IPS-18a (cell line): ENCODE data around the gene AMER2.
"Not testable (repeated sequence)": the region's sequence is repeated elsewhere in the genome, so short reads cannot be mapped to it uniquely, and the experiment has no call there.

Experiments used
- H3K27ac ChIP-seq: one replicate; pipeline ENCODE4 v1.5.1; 2013; ENCODE audit warnings: low read length
- H3K27me3 ChIP-seq: one replicate; pipeline ENCODE4 v1.6.1; 2013; ENCODE audit warnings: mild to moderate bottlenecking, low read length; ENCODE audit not compliant: control insufficient read depth, insufficient read depth
- H3K36me3 ChIP-seq: one replicate; pipeline ENCODE4 v1.6.1; 2013; ENCODE audit warnings: low read depth, low read length; ENCODE audit not compliant: control insufficient read depth
- H3K4me1 ChIP-seq: one replicate; pipeline ENCODE4 v1.6.1; 2013; ENCODE audit warnings: low read depth, low read length; ENCODE audit not compliant: control insufficient read depth
- H3K4me3 ChIP-seq: one replicate; pipeline ENCODE4 v1.5.1; 2013; ENCODE audit warnings: low read length
- H3K9ac ChIP-seq: one replicate; pipeline ENCODE4 v1.6.1; 2013; ENCODE audit warnings: mild to moderate bottlenecking, low read length, moderate library complexity
- H3K9me3 ChIP-seq: one replicate; pipeline ENCODE4 v1.6.1; 2013; ENCODE audit warnings: low read depth, low read length; ENCODE audit not compliant: control insufficient read depth

Gene AMER2

GRCh38 chr13:25169951-25170553 lies 2.0 kb downstream of the AMER2 start:
- H3K27me3 ChIP-seq, result peaks cover 61% of the 10 kb centered on the region
- H3K4me3 ChIP-seq, result peak overlapping the region; percentile 56
- no peaks in the 10 kb centered on the region for H3K9me3 ChIP-seq
- no peak overlapping the region for H3K9ac ChIP-seq
- peaks cover 34% of the 10 kb centered on the region for H3K4me1 ChIP-seq
- H3K27ac ChIP-seq, result no peak overlapping the region
- no peaks in the 10 kb centered on the region for H3K36me3 ChIP-seq

- Histone ChIP-seq H3K4me3 (no peak overlapping the region), H3K27ac (no peak overlapping the region), H3K9ac (no peak overlapping the region), H3K9me3 (no peaks in the 10 kb centered on the region), H3K36me3 (no peaks in the 10 kb centered on the region), H3K27me3 (peaks cover 60% of the 10 kb centered on the region), H3K4me1 (peaks cover 34% of the 10 kb centered on the region)
These were observed 2.7 kb downstream of the AMER2 start for GRCh38 chr13:25169356-25169755.

GRCh38 chr13:25168790-25169189 lies 3.3 kb downstream of the AMER2 start:
- no peaks in the 10 kb centered on the region for H3K9me3 ChIP-seq
- H3K27ac ChIP-seq, result no peak overlapping the region
- H3K9ac ChIP-seq, result no peak overlapping the region
- H3K4me3 ChIP-seq, result no peak overlapping the region
- H3K36me3 ChIP-seq, result no peaks in the 10 kb centered on the region
- H3K27me3 ChIP-seq, result peaks cover 54% of the 10 kb centered on the region
- peaks cover 31% of the 10 kb centered on the region for H3K4me1 ChIP-seq

- Histone ChIP-seq H3K4me3 (no peak overlapping the region), H3K9ac (no peak overlapping the region), H3K36me3 (no peaks in the 10 kb centered on the region), H3K9me3 (no peaks in the 10 kb centered on the region), H3K4me1 (peaks cover 20% of the 10 kb centered on the region), H3K27me3 (peaks cover 42% of the 10 kb centered on the region), H3K27ac (no peak overlapping the region)
These were observed 4.5 kb downstream of the AMER2 start for GRCh38 chr13:25167382-25168174.

GRCh38 chr13:25166306-25166705 lies 5.8 kb downstream of the AMER2 start:
- H3K27me3 ChIP-seq, result peaks cover 29% of the 10 kb centered on the region
- H3K9me3 ChIP-seq, result no peaks in the 10 kb centered on the region

GRCh38 chr13:25165663-25166062 lies 6.4 kb downstream of the AMER2 start:
- H3K9me3 ChIP-seq, result no peaks in the 10 kb centered on the region
- peaks cover 12% of the 10 kb centered on the region for H3K4me1 ChIP-seq
- H3K4me3 ChIP-seq, result no peak overlapping the region
- H3K9ac ChIP-seq, result no peak overlapping the region
- no peak overlapping the region for H3K27ac ChIP-seq
- H3K36me3 ChIP-seq, result no peaks in the 10 kb centered on the region
- peaks cover 23% of the 10 kb centered on the region for H3K27me3 ChIP-seq

More at GRCh38 chr13:25166306-25166705, 5.8 kb downstream of the AMER2 start:
- no peak overlapping the region for H3K9ac ChIP-seq
- peaks cover 12% of the 10 kb centered on the region for H3K4me1 ChIP-seq
- no peak overlapping the region for H3K27ac ChIP-seq
- H3K36me3 ChIP-seq, result no peaks in the 10 kb centered on the region
- no peak overlapping the region for H3K4me3 ChIP-seq

- not testable (repeated sequence) for H3K27ac ChIP-seq, H3K9ac ChIP-seq, H3K36me3 ChIP-seq, H3K4me3 ChIP-seq, H3K9me3 ChIP-seq
- peaks cover 18% of the 10 kb centered on the region for H3K27me3 ChIP-seq
- peaks cover 12% of the 10 kb centered on the region for H3K4me1 ChIP-seq
These were observed 6.9 kb downstream of the AMER2 start for GRCh38 chr13:25165163-25165562.

- peaks cover 19% of the 10 kb centered on the region for H3K4me1 ChIP-seq
- no peak overlapping the region for H3K27ac ChIP-seq
- H3K27me3 ChIP-seq, result no peaks in the 10 kb centered on the region
These were observed 14.4 kb downstream of the AMER2 start for GRCh38 chr13:25157681-25158080.

GRCh38 chr13:25153736-25154135 lies 18.4 kb downstream of the AMER2 start:
- Histone ChIP-seq H3K27ac (no peak overlapping the region), H3K4me1 (peaks cover 34% of the 10 kb centered on the region), H3K4me3 (no peak overlapping the region), H3K9me3 (no peaks in the 10 kb centered on the region), H3K9ac (no peak overlapping the region), H3K36me3 (no peaks in the 10 kb centered on the region), H3K27me3 (no peaks in the 10 kb centered on the region)

More at GRCh38 chr13:25157681-25158080, 14.4 kb downstream of the AMER2 start:
- Histone ChIP-seq H3K36me3 (no peaks in the 10 kb centered on the region), H3K9ac (no peak overlapping the region), H3K9me3 (no peaks in the 10 kb centered on the region), H3K4me3 (no peak overlapping the region)

GRCh38 chr13:25151626-25152195 lies 20.4 kb downstream of the AMER2 start:
- Histone ChIP-seq H3K4me3 (no peak overlapping the region), H3K9me3 (no peaks in the 10 kb centered on the region), H3K9ac (no peak overlapping the region), H3K36me3 (no peaks in the 10 kb centered on the region), H3K27me3 (no peaks in the 10 kb centered on the region), H3K27ac (no peak overlapping the region), H3K4me1 (peaks cover 34% of the 10 kb centered on the region)

GRCh38 chr13:25149711-25150110 lies 22.4 kb downstream of the AMER2 start:
- no peak overlapping the region for H3K9ac ChIP-seq
- H3K27me3 ChIP-seq, result no peaks in the 10 kb centered on the region
- peaks cover 34% of the 10 kb centered on the region for H3K4me1 ChIP-seq
- H3K27ac ChIP-seq, result no peak overlapping the region
- H3K36me3 ChIP-seq, result no peaks in the 10 kb centered on the region
- no peak overlapping the region for H3K4me3 ChIP-seq
- H3K9me3 ChIP-seq, result no peaks in the 10 kb centered on the region
